Skeletal muscle satellite cell (primary cell): ENCODE results near the gene DNAH2.

Experiments used
- H3K27me3 ChIP-seq: 2 replicates; pipeline ENCODE4 v1.7.0; 2013; ENCODE audit warnings: low read length; ENCODE audit not compliant: control insufficient read depth, insufficient read depth
- H3K36me3 ChIP-seq: 2 replicates; pipeline ENCODE4 v1.7.0; 2013; ENCODE audit warnings: mild to moderate bottlenecking, control low read depth, low read length; ENCODE audit not compliant: insufficient read depth
- H3K4me1 ChIP-seq: 2 replicates; pipeline ENCODE4 v1.7.0; 2013; ENCODE audit warnings: low read length; ENCODE audit not compliant: control insufficient read depth, insufficient read depth
- H3K4me2 ChIP-seq: 2 replicates; pipeline ENCODE4 v1.7.0; 2013; ENCODE audit warnings: mild to moderate bottlenecking, low read length
- H3K4me3 ChIP-seq: 2 replicates; pipeline ENCODE4 v1.7.0; 2013; ENCODE audit warnings: low read length
- H3K9ac ChIP-seq: 2 replicates; pipeline ENCODE4 v1.7.0; 2013; ENCODE audit warnings: mild to moderate bottlenecking, low read depth, low read length, moderate library complexity
- H3K9me3 ChIP-seq: replicated peaks from 2 replicates; pipeline ENCODE4 v1.7.0; 2013; ENCODE audit warnings: mild to moderate bottlenecking, control low read depth, low read length

Gene DNAH2

DNA sequence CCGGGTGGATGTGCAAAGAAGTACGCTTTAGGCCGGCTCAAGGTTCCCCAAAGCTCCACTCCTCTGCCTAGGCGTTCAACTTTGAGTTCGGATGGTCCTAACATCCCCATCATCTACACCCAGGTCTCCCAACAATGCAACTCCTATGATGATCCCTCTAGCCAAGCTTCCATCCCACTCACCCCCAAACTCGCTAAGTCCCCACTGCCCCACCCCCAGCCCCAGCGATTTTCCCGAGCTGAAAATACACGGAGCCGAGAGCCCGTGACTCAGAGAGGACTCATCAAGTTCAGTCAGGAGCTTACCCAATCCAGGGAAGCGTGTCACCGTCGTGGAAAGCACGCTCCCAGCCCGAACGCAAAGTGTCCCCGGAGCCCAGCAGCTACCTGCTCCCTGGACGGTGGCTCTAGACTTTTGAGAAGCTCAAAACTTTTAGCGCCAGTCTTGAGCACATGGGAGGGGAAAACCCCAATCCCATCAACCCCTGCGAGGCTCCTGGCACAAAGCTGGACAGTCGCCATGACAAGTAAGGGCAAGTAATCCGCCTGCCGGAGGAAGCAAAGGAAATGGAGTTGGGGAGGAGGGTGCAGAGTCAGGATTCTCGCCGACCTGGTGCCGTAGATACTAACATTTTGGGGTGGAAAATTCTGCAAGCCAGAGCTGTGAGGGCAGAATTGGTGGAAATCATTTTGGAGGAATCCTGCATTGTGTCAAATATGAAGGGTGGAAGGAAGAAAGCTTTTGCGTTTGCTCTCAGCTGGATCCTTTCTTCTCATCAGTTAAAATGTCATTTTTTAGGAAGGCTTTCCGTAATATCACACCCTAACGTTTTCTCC is 30.3 kb upstream of the DNAH2 start, which contains the start of gene TP53:
TP53 (minus strand) TSS at position 419 of the 836 bp plus-strand sequence. CDS start 10,896 bp downstream, outside the sequence.
- peak within 1 kb of the TSS; percentile 99 for H3K9ac ChIP-seq
- H3K36me3 ChIP-seq = peaks cover 4% of the 10 kb centered on the region
- no peaks in the 10 kb centered on the region for H3K27me3 ChIP-seq

DNA sequence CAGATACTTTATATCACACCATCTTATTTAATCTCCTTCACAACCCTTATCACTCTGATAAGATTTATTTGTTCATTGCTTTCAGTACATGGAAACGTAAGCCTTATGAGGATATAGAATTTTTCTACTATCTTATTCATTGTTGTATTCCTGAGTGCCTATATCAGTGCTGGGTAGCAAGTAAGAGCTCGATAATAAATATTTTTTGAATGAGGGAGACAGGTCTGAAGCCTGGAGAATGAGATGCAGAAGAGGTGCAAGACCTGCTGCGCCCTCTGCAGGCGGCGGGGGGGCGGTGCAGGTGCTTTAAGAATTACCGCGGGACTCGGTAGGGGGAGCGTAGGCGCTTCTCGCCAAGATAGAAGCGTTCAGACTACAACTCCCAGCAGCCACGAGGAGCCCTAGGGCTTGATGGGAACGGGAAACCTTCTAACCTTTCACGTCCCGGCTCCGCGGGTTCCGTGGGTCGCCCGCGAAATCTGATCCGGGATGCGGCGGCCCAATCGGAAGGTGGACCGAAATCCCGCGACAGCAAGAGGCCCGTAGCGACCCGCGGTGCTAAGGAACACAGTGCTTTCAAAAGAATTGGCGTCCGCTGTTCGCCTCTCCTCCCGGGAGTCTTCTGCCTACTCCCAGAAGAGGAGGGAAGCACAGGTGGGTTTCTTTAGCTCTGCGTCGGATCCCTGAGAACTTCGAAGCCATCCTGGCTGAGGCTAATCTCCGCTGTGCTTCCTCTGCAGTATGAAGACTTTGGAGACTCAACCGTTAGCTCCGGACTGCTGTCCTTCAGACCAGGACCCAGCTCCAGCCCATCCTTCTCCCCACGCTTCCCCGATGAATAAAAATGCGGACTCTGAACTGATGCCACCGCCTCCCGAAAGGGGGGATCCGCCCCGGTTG is 29.4 kb upstream of the DNAH2 start, which contains the start of gene WRAP53:
WRAP53 (plus strand) TSS at position 570 of the 900 bp plus-strand sequence; CDS start at position 742, 172 bp downstream.
- Histone ChIP-seq H3K9ac (peak within 1 kb of the TSS; percentile 99), H3K36me3 (peaks cover 4% of the 10 kb centered on the region), H3K9me3 (no peaks in the 10 kb centered on the region), H3K4me2 (peak within 1 kb of the TSS; percentile 93), H3K4me1 (peaks cover 15% of the 10 kb centered on the region), H3K4me3 (peak within 1 kb of the TSS; percentile 93), H3K27me3 (no peaks in the 10 kb centered on the region)

More for the DNA sequence above, 30.3 kb upstream of the DNAH2 start, which contains the start of gene TP53:
- peaks cover 15% of the 10 kb centered on the region for H3K4me1 ChIP-seq
- H3K4me2 ChIP-seq = peak within 1 kb of the TSS; percentile 93
- peak within 1 kb of the TSS; percentile 93 for H3K4me3 ChIP-seq
- H3K9me3 ChIP-seq = no peaks in the 10 kb centered on the region

- peaks cover 4% of the 10 kb centered on the region for H3K36me3 ChIP-seq
- peaks cover 15% of the 10 kb centered on the region for H3K4me1 ChIP-seq
- no peaks in the 10 kb centered on the region for H3K9me3 ChIP-seq
- peak overlapping the region; percentile 84 for H3K4me3 ChIP-seq
- peak overlapping the region; percentile 92 for H3K4me2 ChIP-seq
- no peaks in the 10 kb centered on the region for H3K27me3 ChIP-seq
- H3K9ac ChIP-seq = peak overlapping the region; percentile 83
Measured at GRCh38 chr17:7688808-7689316, 28.7 kb upstream of the DNAH2 start.

DNA sequence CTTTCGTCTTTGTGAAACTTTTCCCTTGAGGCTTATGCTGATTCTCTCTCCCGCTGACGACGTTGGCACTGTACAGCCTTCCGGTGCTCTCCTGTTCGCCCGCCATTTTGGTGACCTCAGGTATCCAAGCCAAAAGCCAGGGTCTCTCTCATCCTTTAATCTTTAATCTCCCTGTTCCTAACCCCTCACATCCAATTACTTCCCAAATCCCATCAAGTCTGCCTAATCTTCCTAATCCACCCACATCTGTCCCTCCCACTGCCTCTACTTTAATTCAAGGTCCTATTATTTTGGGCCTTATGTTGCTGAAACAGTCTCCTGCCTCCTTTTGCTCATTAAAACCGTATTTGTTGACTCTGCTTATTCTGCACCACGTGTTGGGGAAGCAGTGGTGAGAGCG is 22.0 kb upstream of the DNAH2 start:
- Histone ChIP-seq H3K27me3 (no peaks in the 10 kb centered on the region), H3K36me3 (peaks cover 12% of the 10 kb centered on the region), H3K9ac (no peak overlapping the region), H3K4me1 (no peaks in the 10 kb centered on the region), H3K4me3 (no peak overlapping the region), H3K9me3 (no peaks in the 10 kb centered on the region), H3K4me2 (no peak overlapping the region)

DNA sequence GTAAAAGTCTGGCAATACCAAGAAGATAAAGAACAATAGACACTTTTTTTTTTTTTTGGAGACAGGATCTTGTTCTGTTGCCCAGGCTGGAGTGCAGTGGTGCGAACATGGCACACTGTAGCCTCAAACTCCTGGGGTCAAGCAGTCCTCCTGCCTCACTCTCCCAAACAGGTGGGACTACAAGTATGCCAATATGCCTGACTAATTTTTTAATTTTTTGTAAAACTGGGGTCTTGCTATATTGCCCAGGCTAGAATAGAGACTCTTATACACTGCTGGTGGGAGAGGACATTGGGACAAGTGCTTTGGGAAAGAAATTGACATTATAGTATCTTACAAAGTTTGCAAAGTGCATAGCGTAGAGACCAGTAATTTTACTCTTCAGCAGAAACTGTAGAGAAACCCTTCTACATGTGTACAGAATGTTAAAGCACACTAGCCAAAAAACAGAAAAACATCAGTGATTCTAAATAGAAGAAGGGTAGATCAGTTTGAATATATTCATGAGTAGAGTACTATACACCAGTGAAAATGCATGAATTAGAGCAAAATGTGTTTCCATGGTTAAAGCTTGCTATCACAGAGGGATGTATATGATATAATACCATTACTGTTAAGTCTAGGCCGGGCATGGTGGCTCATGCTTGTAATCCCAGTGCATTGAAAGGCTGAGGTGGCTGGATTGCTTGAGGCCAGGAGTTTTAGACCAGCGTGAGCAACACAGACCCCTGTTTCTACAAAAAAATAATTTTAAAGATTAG is 19.5 kb upstream of the DNAH2 start:
- Histone ChIP-seq H3K36me3 (peaks cover 24% of the 10 kb centered on the region), H3K9ac (no peak overlapping the region), H3K9me3 (no peaks in the 10 kb centered on the region), H3K4me2 (no peak overlapping the region), H3K27me3 (no peaks in the 10 kb centered on the region), H3K4me1 (no peaks in the 10 kb centered on the region), H3K4me3 (no peak overlapping the region)

DNA sequence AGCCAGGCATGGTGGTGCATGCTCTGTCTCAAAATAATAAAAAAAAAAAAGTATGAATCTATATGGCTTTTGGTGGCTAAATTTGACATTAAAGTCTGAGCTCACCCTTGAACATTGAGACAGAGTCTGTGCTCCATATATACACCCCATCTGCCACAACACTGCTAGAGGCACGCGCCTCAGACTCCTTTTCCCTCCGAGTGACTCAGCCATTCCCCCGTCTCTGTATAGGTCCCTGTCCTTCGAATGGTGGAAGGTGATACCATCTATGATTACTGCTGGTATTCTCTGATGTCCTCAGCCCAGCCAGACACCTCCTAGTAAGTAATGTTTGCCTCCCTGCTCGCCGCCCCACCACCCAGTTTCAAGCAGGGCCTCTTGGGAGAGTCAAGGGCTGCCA is 17.0 kb upstream of the DNAH2 start:
- peaks cover 8% of the 10 kb centered on the region for H3K4me1 ChIP-seq
- no peaks in the 10 kb centered on the region for H3K9me3 ChIP-seq
- H3K4me2 ChIP-seq = no peak overlapping the region
- peaks cover 10% of the 10 kb centered on the region for H3K27me3 ChIP-seq
- no peak overlapping the region for H3K4me3 ChIP-seq
- no peak overlapping the region for H3K9ac ChIP-seq
- H3K36me3 ChIP-seq = peaks cover 21% of the 10 kb centered on the region

DNA sequence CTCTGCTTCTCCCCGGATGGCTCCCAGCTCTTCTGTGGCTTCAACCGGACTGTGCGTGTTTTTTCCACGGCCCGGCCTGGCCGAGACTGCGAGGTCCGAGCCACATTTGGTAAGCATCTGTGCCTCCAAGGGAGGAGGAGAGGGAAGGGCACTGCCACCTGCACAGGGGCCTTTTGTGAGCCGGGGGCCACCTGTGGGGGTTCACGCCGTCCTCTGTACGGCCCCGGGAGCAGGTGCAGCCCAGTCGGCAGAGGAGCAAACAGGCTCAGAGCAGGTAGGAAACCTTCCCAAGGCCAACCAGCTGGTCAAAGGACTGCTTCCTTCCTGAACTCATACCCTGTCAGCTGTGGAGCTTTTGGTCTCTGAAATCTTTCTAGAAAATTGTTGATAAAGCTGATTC is 15.9 kb upstream of the DNAH2 start:
- Histone ChIP-seq H3K27me3 (peaks cover 22% of the 10 kb centered on the region), H3K4me2 (no peak overlapping the region)

DNA sequence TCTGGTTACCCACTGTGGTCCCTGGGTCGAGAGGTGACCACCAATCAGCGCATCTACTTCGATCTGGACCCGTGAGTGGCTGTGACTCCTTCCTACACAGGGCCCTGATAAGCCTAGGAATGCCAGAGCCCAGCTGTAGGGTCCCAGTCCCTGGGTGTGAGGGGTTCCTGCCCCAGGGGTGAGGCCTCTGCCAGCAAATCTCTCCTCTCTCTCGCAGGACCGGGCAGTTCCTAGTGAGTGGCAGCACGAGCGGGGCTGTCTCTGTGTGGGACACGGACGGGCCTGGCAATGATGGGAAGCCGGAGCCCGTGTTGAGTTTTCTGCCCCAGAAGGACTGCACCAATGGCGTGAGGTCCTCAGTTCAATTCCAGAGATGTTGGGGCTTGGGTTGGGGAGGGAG is 14.8 kb upstream of the DNAH2 start:
- H3K9ac ChIP-seq = no peak overlapping the region
- H3K4me3 ChIP-seq = no peak overlapping the region
- peaks cover 31% of the 10 kb centered on the region for H3K27me3 ChIP-seq

More for the DNA sequence above, 15.9 kb upstream of the DNAH2 start:
- H3K4me1 ChIP-seq = peaks cover 8% of the 10 kb centered on the region
- H3K9me3 ChIP-seq = no peaks in the 10 kb centered on the region
- peaks cover 16% of the 10 kb centered on the region for H3K36me3 ChIP-seq
- no peak overlapping the region for H3K4me3 ChIP-seq
- H3K9ac ChIP-seq = no peak overlapping the region

GRCh38 chr17:7703584-7704479 is 13.7 kb upstream of the DNAH2 start:
- no peak overlapping the region for H3K4me3 ChIP-seq
- peak overlapping the region; percentile 82 for H3K4me2 ChIP-seq
- no peaks in the 10 kb centered on the region for H3K9me3 ChIP-seq
- H3K27me3 ChIP-seq = peaks cover 31% of the 10 kb centered on the region
- H3K36me3 ChIP-seq = peaks cover 12% of the 10 kb centered on the region
- peaks cover 8% of the 10 kb centered on the region for H3K4me1 ChIP-seq
- H3K9ac ChIP-seq = no peak overlapping the region

More for the DNA sequence above, 14.8 kb upstream of the DNAH2 start:
- peaks cover 16% of the 10 kb centered on the region for H3K36me3 ChIP-seq
- H3K4me2 ChIP-seq = no peak overlapping the region
- no peaks in the 10 kb centered on the region for H3K9me3 ChIP-seq
- H3K4me1 ChIP-seq = peaks cover 8% of the 10 kb centered on the region
